ENCODE measurements around the gene MACROD2. TPM values are rescaled to one million over a fixed set of nuclear protein-coding genes. Genes with fewer than 3 reads are reported as not detected.

Gene MACROD2
- polyA plus RNA-seq (2012; ENCODE audit: insufficient read length, low read depth) = not detected

GRCh38 chr20:13995086-13995665, at the start of gene MACROD2:
TSS of gene MACROD2 (plus strand) at chr20:13995516.
- TF ChIP-seq, protein P1, sequence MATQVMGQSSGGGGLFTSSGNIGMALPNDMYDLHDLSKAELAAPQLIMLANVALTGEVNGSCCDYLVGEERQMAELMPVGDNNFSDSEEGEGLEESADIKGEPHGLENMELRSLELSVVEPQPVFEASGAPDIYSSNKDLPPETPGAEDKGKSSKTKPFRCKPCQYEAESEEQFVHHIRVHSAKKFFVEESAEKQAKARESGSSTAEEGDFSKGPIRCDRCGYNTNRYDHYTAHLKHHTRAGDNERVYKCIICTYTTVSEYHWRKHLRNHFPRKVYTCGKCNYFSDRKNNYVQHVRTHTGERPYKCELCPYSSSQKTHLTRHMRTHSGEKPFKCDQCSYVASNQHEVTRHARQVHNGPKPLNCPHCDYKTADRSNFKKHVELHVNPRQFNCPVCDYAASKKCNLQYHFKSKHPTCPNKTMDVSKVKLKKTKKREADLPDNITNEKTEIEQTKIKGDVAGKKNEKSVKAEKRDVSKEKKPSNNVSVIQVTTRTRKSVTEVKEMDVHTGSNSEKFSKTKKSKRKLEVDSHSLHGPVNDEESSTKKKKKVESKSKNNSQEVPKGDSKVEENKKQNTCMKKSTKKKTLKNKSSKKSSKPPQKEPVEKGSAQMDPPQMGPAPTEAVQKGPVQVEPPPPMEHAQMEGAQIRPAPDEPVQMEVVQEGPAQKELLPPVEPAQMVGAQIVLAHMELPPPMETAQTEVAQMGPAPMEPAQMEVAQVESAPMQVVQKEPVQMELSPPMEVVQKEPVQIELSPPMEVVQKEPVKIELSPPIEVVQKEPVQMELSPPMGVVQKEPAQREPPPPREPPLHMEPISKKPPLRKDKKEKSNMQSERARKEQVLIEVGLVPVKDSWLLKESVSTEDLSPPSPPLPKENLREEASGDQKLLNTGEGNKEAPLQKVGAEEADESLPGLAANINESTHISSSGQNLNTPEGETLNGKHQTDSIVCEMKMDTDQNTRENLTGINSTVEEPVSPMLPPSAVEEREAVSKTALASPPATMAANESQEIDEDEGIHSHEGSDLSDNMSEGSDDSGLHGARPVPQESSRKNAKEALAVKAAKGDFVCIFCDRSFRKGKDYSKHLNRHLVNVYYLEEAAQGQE (IDR thresholded peaks at IDR 0.05; ENCODE audit: insufficient read depth in 1 of 2, low read depth in 2 of 2, low read length in 2 of 2) = no peak
- no peak for TF ChIP-seq TAF1 (IDR thresholded peaks at IDR 0.05; ENCODE audit: borderline replicate concordance, insufficient read depth, low read length)
- TF ChIP-seq FOXP2 (optimal IDR thresholded peaks at IDR 0.05; ENCODE audit: borderline replicate concordance, extremely low read depth, extremely low read length, insufficient read depth) = peak; percentile 50
- TF ChIP-seq SIN3A (IDR thresholded peaks at IDR 0.05; ENCODE audit: borderline replicate concordance, insufficient read depth, low read length) = no peak
- TF ChIP-seq POLR2AphosphoS5 (IDR thresholded peaks at IDR 0.05; ENCODE audit: low read depth, low read length) = no peak

GRCh38 chr20:13947719-13948118, 47.6 kb upstream of the MACROD2 start:
- TF ChIP-seq, protein P1 (IDR thresholded peaks at IDR 0.05; ENCODE audit: insufficient read depth in 1 of 2, low read depth in 2 of 2, low read length in 2 of 2) = no peak
- TF ChIP-seq POLR2AphosphoS5 (IDR thresholded peaks at IDR 0.05; ENCODE audit: low read depth, low read length) (no peak), SIN3A (IDR thresholded peaks at IDR 0.05; ENCODE audit: borderline replicate concordance, insufficient read depth, low read length) (no peak), TAF1 (IDR thresholded peaks at IDR 0.05; ENCODE audit: borderline replicate concordance, insufficient read depth, low read length) (no peak), FOXP2 (optimal IDR thresholded peaks at IDR 0.05; ENCODE audit: borderline replicate concordance, extremely low read depth, extremely low read length, insufficient read depth) (no peak)

DNA sequence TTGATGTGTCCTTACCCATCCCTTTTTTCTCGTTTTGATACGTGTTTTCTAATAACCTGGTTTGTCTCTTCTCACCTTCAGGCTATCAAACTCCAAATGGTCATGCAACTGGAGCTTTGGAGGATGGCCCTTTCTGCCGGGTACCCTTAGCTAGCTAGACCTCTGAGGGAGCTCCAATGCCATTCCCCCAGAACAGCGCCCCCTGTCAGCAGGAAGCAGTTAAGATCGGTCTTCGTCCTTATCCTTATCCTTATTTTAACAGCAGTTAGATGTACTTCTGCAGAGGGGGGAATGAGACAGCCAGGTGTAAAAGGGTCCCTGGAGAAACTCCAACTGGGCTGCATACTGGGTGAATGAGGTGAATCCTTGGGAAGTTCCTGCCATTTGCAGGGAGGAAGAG, 42.1 kb upstream of the MACROD2 start:
- TF ChIP-seq SIN3A (IDR thresholded peaks at IDR 0.05; ENCODE audit: borderline replicate concordance, insufficient read depth, low read length) (no peak), FOXP2 (optimal IDR thresholded peaks at IDR 0.05; ENCODE audit: borderline replicate concordance, extremely low read depth, extremely low read length, insufficient read depth) (no peak), TAF1 (IDR thresholded peaks at IDR 0.05; ENCODE audit: borderline replicate concordance, insufficient read depth, low read length) (no peak), POLR2AphosphoS5 (IDR thresholded peaks at IDR 0.05; ENCODE audit: low read depth, low read length) (no peak)
- TF ChIP-seq, protein P1 (IDR thresholded peaks at IDR 0.05; ENCODE audit: insufficient read depth in 1 of 2, low read depth in 2 of 2, low read length in 2 of 2) = no peak

GRCh38 chr20:13960119-13960518, 35.2 kb upstream of the MACROD2 start:
- TF ChIP-seq POLR2AphosphoS5 (IDR thresholded peaks at IDR 0.05; ENCODE audit: low read depth, low read length) (no peak), TAF1 (IDR thresholded peaks at IDR 0.05; ENCODE audit: borderline replicate concordance, insufficient read depth, low read length) (no peak), SIN3A (IDR thresholded peaks at IDR 0.05; ENCODE audit: borderline replicate concordance, insufficient read depth, low read length) (no peak), FOXP2 (optimal IDR thresholded peaks at IDR 0.05; ENCODE audit: borderline replicate concordance, extremely low read depth, extremely low read length, insufficient read depth) (no peak)
- TF ChIP-seq, protein P1 (IDR thresholded peaks at IDR 0.05; ENCODE audit: insufficient read depth in 1 of 2, low read depth in 2 of 2, low read length in 2 of 2) = no peak
